ENCODE results near the gene CARMIL3. TPM values are rescaled to one million over a fixed set of nuclear protein-coding genes. Genes with fewer than 3 reads are reported as not detected.
A peak's percentile ranks its signal among the peaks of the same experiment; 100 is the strongest.

Gene CARMIL3
- total RNA-seq, 1 donor from 2014 or later = 0.34 TPM

- Mint-ChIP-seq H3K27me3 (ENCODE audit: low read depth, unreplicated experiment) (peaks cover 81% of the 10 kb centered on the region), H3K36me3 (ENCODE audit: low read depth, unreplicated experiment) (no peaks in the 10 kb centered on the region), H3K9me3 (ENCODE audit: unreplicated experiment) (no peaks in the 10 kb centered on the region), H3K4me1 (ENCODE audit: low read depth, unreplicated experiment) (no peaks in the 10 kb centered on the region), H3K27ac (ENCODE audit: unreplicated experiment) (no peak overlapping the region), H3K4me3 (ENCODE audit: unreplicated experiment) (peak overlapping the region; percentile 84)
- Histone ChIP-seq H3K4me2 (ENCODE audit: low read length) (no peak overlapping the region), H3K4me1 (ENCODE audit: insufficient read depth, low read length) (peaks cover 10% of the 10 kb centered on the region), H3K9ac (ENCODE audit: low read length) (no peak overlapping the region), H3K9me3 (ENCODE audit: insufficient read depth, low read depth, low read length) (no peaks in the 10 kb centered on the region), H3K27me3 (ENCODE audit: insufficient read depth, low read length) (peaks cover 37% of the 10 kb centered on the region), H4K20me1 (ENCODE audit: insufficient read depth, low read length) (no peaks in the 10 kb centered on the region), H2AFZ (ENCODE audit: low read depth, low read length) (no peak overlapping the region), H3K36me3 (ENCODE audit: insufficient read depth, low read length) (no peaks in the 10 kb centered on the region), H3K79me2 (ENCODE audit: insufficient read depth, low read length) (no peaks in the 10 kb centered on the region), H3K4me3 (ENCODE audit: insufficient read depth, low read depth, low read length) (no peak overlapping the region), H3K27ac (ENCODE audit: low read depth, low read length) (no peak overlapping the region)
- TF ChIP-seq EZH2 (IDR thresholded peaks at IDR 0.05; ENCODE audit: insufficient read depth, low read length) = no peak
- TF ChIP-seq CTCF (IDR thresholded peaks at IDR 0.05; ENCODE audit: insufficient read depth, low read depth, low read length) = no peak
- DNase-seq (ENCODE audit: low read depth) (no peak), FAIRE-seq (no peak)
Observed at GRCh38 chr14:24082411-24083080, 30.7 kb downstream of the CARMIL3 start.

GRCh38 chr14:24083462-24083861 lies 31.7 kb downstream of the CARMIL3 start:
- no peaks in the 10 kb centered on the region for H3K9me3 ChIP-seq (ENCODE audit: insufficient read depth, low read depth, low read length)
- H3K4me2 ChIP-seq (ENCODE audit: low read length) = no peak overlapping the region
- H3K36me3 Mint-ChIP-seq (ENCODE audit: low read depth, unreplicated experiment) = no peaks in the 10 kb centered on the region
- H3K4me1 Mint-ChIP-seq (ENCODE audit: low read depth, unreplicated experiment) = no peaks in the 10 kb centered on the region
- no peak overlapping the region for H3K27ac ChIP-seq (ENCODE audit: low read depth, low read length)
- no peaks in the 10 kb centered on the region for H4K20me1 ChIP-seq (ENCODE audit: insufficient read depth, low read length)
- FAIRE-seq = no peak
- peaks cover 74% of the 10 kb centered on the region for H3K27me3 Mint-ChIP-seq (ENCODE audit: low read depth, unreplicated experiment)
- no peak overlapping the region for H3K4me3 Mint-ChIP-seq (ENCODE audit: unreplicated experiment)
- no peak for TF ChIP-seq EZH2 (IDR thresholded peaks at IDR 0.05; ENCODE audit: insufficient read depth, low read length)
- no peak for TF ChIP-seq CTCF (IDR thresholded peaks at IDR 0.05; ENCODE audit: insufficient read depth, low read depth, low read length)
- H3K9ac ChIP-seq (ENCODE audit: low read length) = no peak overlapping the region
- H2AFZ ChIP-seq (ENCODE audit: low read depth, low read length) = no peak overlapping the region
- H3K27me3 ChIP-seq (ENCODE audit: insufficient read depth, low read length) = peaks cover 35% of the 10 kb centered on the region
- DNase-seq (ENCODE audit: low read depth) = no peak
- H3K36me3 ChIP-seq (ENCODE audit: insufficient read depth, low read length) = no peaks in the 10 kb centered on the region
- peaks cover 10% of the 10 kb centered on the region for H3K4me1 ChIP-seq (ENCODE audit: insufficient read depth, low read length)
- H3K79me2 ChIP-seq (ENCODE audit: insufficient read depth, low read length) = no peaks in the 10 kb centered on the region
- H3K9me3 Mint-ChIP-seq (ENCODE audit: unreplicated experiment) = no peaks in the 10 kb centered on the region
- no peak overlapping the region for H3K4me3 ChIP-seq (ENCODE audit: insufficient read depth, low read depth, low read length)
- no peak overlapping the region for H3K27ac Mint-ChIP-seq (ENCODE audit: unreplicated experiment)

- Histone ChIP-seq H4K20me1 (ENCODE audit: insufficient read depth, low read length) (no peaks in the 10 kb centered on the region), H3K4me2 (ENCODE audit: low read length) (no peak overlapping the region), H3K9ac (ENCODE audit: low read length) (no peak overlapping the region), H3K79me2 (ENCODE audit: insufficient read depth, low read length) (no peaks in the 10 kb centered on the region), H3K4me3 (ENCODE audit: insufficient read depth, low read depth, low read length) (no peak overlapping the region), H3K27ac (ENCODE audit: low read depth, low read length) (no peak overlapping the region), H2AFZ (ENCODE audit: low read depth, low read length) (no peak overlapping the region), H3K9me3 (ENCODE audit: insufficient read depth, low read depth, low read length) (no peaks in the 10 kb centered on the region), H3K4me1 (ENCODE audit: insufficient read depth, low read length) (peaks cover 10% of the 10 kb centered on the region), H3K36me3 (ENCODE audit: insufficient read depth, low read length) (no peaks in the 10 kb centered on the region), H3K27me3 (ENCODE audit: insufficient read depth, low read length) (peaks cover 30% of the 10 kb centered on the region)
- no peaks in the 10 kb centered on the region for H3K36me3 Mint-ChIP-seq (ENCODE audit: low read depth, unreplicated experiment)
- H3K4me1 Mint-ChIP-seq (ENCODE audit: low read depth, unreplicated experiment) = no peaks in the 10 kb centered on the region
- peaks cover 67% of the 10 kb centered on the region for H3K27me3 Mint-ChIP-seq (ENCODE audit: low read depth, unreplicated experiment)
- FAIRE-seq = no peak
- TF ChIP-seq EZH2 (IDR thresholded peaks at IDR 0.05; ENCODE audit: insufficient read depth, low read length) = no peak
- TF ChIP-seq CTCF (IDR thresholded peaks at IDR 0.05; ENCODE audit: insufficient read depth, low read depth, low read length) = no peak
- no peak for DNase-seq (ENCODE audit: low read depth)
- H3K4me3 Mint-ChIP-seq (ENCODE audit: unreplicated experiment) = no peak overlapping the region
- no peaks in the 10 kb centered on the region for H3K9me3 Mint-ChIP-seq (ENCODE audit: unreplicated experiment)
- H3K27ac Mint-ChIP-seq (ENCODE audit: unreplicated experiment) = no peak overlapping the region
Observed at GRCh38 chr14:24084440-24084839, 32.6 kb downstream of the CARMIL3 start.

Data from astrocyte (in vitro differentiated cells and primary cell).